ENCODE measurements around the gene KIAA1671. TPM values are rescaled to one million over a fixed set of nuclear protein-coding genes. Genes with fewer than 3 reads are reported as not detected.
"Not testable (repeated sequence)": the region's sequence is repeated elsewhere in the genome, so short reads cannot be mapped to it uniquely, and the experiment has no call there.

Gene KIAA1671
- total RNA-seq: 1 to 10 TPM; 7.3 to 7.4 TPM

- H3K4me3 Mint-ChIP-seq: peak within 1 kb of the TSS; percentile 76
- H3K27me3 Mint-ChIP-seq (ENCODE audit: low read depth): peaks cover 49% of the 10 kb centered on the region
- no peaks in the 10 kb centered on the region for H3K36me3 Mint-ChIP-seq (ENCODE audit: low read depth)
- intact Hi-C loops (cut with micrococcal nuclease): loop anchor here (1.0 to 5.0 kb wide), 3 partner anchors 96 to 220 kb away; no protein-coding TSS in a partner anchor
- peak; percentile 87 for DNase-seq
- CTCF ChIA-PET: interaction anchor here (0.6 to 4.1 kb wide), 3 partner anchors 43 to 97 kb away, joined by 5 to 44 read pairs (median 10); no protein-coding TSS in a partner anchor
- H3K27ac Mint-ChIP-seq: no peak within 1 kb of the TSS
- H3K9me3 Mint-ChIP-seq: no peaks in the 10 kb centered on the region
- H3K4me1 Mint-ChIP-seq (ENCODE audit: low read depth): peaks cover 5% of the 10 kb centered on the region
These were observed at the start of gene KIAA1671 for GRCh38 chr22:24951942-24952836. Gene KIAA1671, plus strand, starts transcription at chr22:24952716. Its CDS starts 75,284 bp downstream, at chr22:25028000.

GRCh38 chr22:24905909-24906308 lies 46.6 kb upstream of the KIAA1671 start:
- CTCF ChIA-PET: no interaction called here
- Mint-ChIP-seq H3K27me3 (ENCODE audit: low read depth) (no peaks in the 10 kb centered on the region), H3K4me1 (ENCODE audit: low read depth) (no peaks in the 10 kb centered on the region), H3K4me3 (no peak overlapping the region), H3K36me3 (ENCODE audit: low read depth) (peaks cover 9% of the 10 kb centered on the region), H3K27ac (no peak overlapping the region), H3K9me3 (peaks cover 13% of the 10 kb centered on the region)
- no peak for DNase-seq
- intact Hi-C loops (cut with micrococcal nuclease): no loop called here

- H3K4me1 Mint-ChIP-seq (ENCODE audit: low read depth); H3K36me3 Mint-ChIP-seq (ENCODE audit: low read depth); DNase-seq; intact Hi-C loops (cut with micrococcal nuclease); H3K4me3 Mint-ChIP-seq; H3K27me3 Mint-ChIP-seq (ENCODE audit: low read depth); H3K27ac Mint-ChIP-seq: not testable (repeated sequence)
- CTCF ChIA-PET: interaction anchor here (0.7 kb wide), 1 partner anchor 15 kb away, joined by 3 read pairs; no protein-coding TSS in a partner anchor
- peaks cover 13% of the 10 kb centered on the region for H3K9me3 Mint-ChIP-seq
These were observed 45.4 kb upstream of the KIAA1671 start for GRCh38 chr22:24907101-24907500.

- Mint-ChIP-seq H3K4me1 (ENCODE audit: low read depth) (no peaks in the 10 kb centered on the region), H3K27ac (no peak overlapping the region), H3K27me3 (ENCODE audit: low read depth) (no peaks in the 10 kb centered on the region), H3K9me3 (no peaks in the 10 kb centered on the region), H3K4me3 (no peak overlapping the region), H3K36me3 (ENCODE audit: low read depth) (no peaks in the 10 kb centered on the region)
- CTCF ChIA-PET: no interaction called here
- intact Hi-C loops (cut with micrococcal nuclease): no loop called here
- DNase-seq: no peak
These were observed 32.5 kb upstream of the KIAA1671 start for GRCh38 chr22:24920029-24920428.

GRCh38 chr22:24925586-24926427 lies 26.7 kb upstream of the KIAA1671 start:
- Mint-ChIP-seq H3K27ac (no peak overlapping the region), H3K27me3 (ENCODE audit: low read depth) (peaks cover 2% of the 10 kb centered on the region), H3K36me3 (ENCODE audit: low read depth) (no peaks in the 10 kb centered on the region), H3K4me3 (no peak overlapping the region), H3K4me1 (ENCODE audit: low read depth) (no peaks in the 10 kb centered on the region), H3K9me3 (peaks cover 1% of the 10 kb centered on the region)
- intact Hi-C loops (cut with micrococcal nuclease): no loop called here
- CTCF ChIA-PET: no interaction called here
- no peak for DNase-seq

GRCh38 chr22:24926428-24926725 lies 26.1 kb upstream of the KIAA1671 start:
- no peaks in the 10 kb centered on the region for H3K36me3 Mint-ChIP-seq (ENCODE audit: low read depth)
- intact Hi-C loops (cut with micrococcal nuclease): no loop called here
- peaks cover 1% of the 10 kb centered on the region for H3K9me3 Mint-ChIP-seq
- H3K4me1 Mint-ChIP-seq (ENCODE audit: low read depth): no peaks in the 10 kb centered on the region
- H3K4me3 Mint-ChIP-seq: no peak overlapping the region
- H3K27ac Mint-ChIP-seq: no peak overlapping the region
- no peak for DNase-seq
- CTCF ChIA-PET: interaction anchor here (0.8 to 1.3 kb wide), 2 partner anchors 12 to 24 kb away, joined by 3 read pairs; no protein-coding TSS in a partner anchor
- H3K27me3 Mint-ChIP-seq (ENCODE audit: low read depth): peaks cover 2% of the 10 kb centered on the region

GRCh38 chr22:24926849-24927579 lies 25.5 kb upstream of the KIAA1671 start:
- Mint-ChIP-seq H3K4me3 (no peak overlapping the region), H3K27me3 (ENCODE audit: low read depth) (peaks cover 2% of the 10 kb centered on the region), H3K27ac (no peak overlapping the region), H3K36me3 (ENCODE audit: low read depth) (no peaks in the 10 kb centered on the region), H3K4me1 (ENCODE audit: low read depth) (no peaks in the 10 kb centered on the region), H3K9me3 (peaks cover 1% of the 10 kb centered on the region)
- intact Hi-C loops (cut with micrococcal nuclease): no loop called here
- CTCF ChIA-PET: interaction anchor here (0.6 to 1.3 kb wide), 3 partner anchors 11 to 112 kb away, joined by 3 read pairs; no protein-coding TSS in a partner anchor
- DNase-seq: no peak

- intact Hi-C loops (cut with micrococcal nuclease): no loop called here
- Mint-ChIP-seq H3K4me1 (ENCODE audit: low read depth) (no peaks in the 10 kb centered on the region), H3K27ac (no peak overlapping the region), H3K9me3 (peaks cover 1% of the 10 kb centered on the region), H3K4me3 (no peak overlapping the region), H3K27me3 (ENCODE audit: low read depth) (peaks cover 2% of the 10 kb centered on the region), H3K36me3 (ENCODE audit: low read depth) (no peaks in the 10 kb centered on the region)
- DNase-seq: no peak
- CTCF ChIA-PET: no interaction called here
These were observed 24.2 kb upstream of the KIAA1671 start for GRCh38 chr22:24928322-24928721.

- H3K4me1 Mint-ChIP-seq (ENCODE audit: low read depth): no peaks in the 10 kb centered on the region
- no peaks in the 10 kb centered on the region for H3K36me3 Mint-ChIP-seq (ENCODE audit: low read depth)
- H3K27me3 Mint-ChIP-seq (ENCODE audit: low read depth): peaks cover 2% of the 10 kb centered on the region
- H3K27ac Mint-ChIP-seq: no peak overlapping the region
- H3K4me3 Mint-ChIP-seq: no peak overlapping the region
- no peak for DNase-seq
- intact Hi-C loops (cut with micrococcal nuclease): no loop called here
- peaks cover 1% of the 10 kb centered on the region for H3K9me3 Mint-ChIP-seq
- CTCF ChIA-PET: interaction anchor here (0.6 to 1.1 kb wide), 2 partner anchors 79 to 119 kb away, joined by 4 read pairs; no protein-coding TSS in a partner anchor
These were observed 21.8 kb upstream of the KIAA1671 start for GRCh38 chr22:24930678-24931077.

GRCh38 chr22:24935771-24936483 lies 16.6 kb upstream of the KIAA1671 start:
- H3K36me3 Mint-ChIP-seq (ENCODE audit: low read depth): no peaks in the 10 kb centered on the region
- no peaks in the 10 kb centered on the region for H3K9me3 Mint-ChIP-seq
- H3K4me1 Mint-ChIP-seq (ENCODE audit: low read depth): no peaks in the 10 kb centered on the region
- H3K27me3 Mint-ChIP-seq (ENCODE audit: low read depth): no peaks in the 10 kb centered on the region
- intact Hi-C loops (cut with micrococcal nuclease): no loop called here
- H3K4me3 Mint-ChIP-seq: no peak overlapping the region
- CTCF ChIA-PET: interaction anchor here (4.6 kb wide), 1 partner anchor 114 kb away, joined by 52 read pairs; no protein-coding TSS in a partner anchor
- H3K27ac Mint-ChIP-seq: no peak overlapping the region
- DNase-seq: no peak

- CTCF ChIA-PET: interaction anchor here (0.6 to 4.6 kb wide), 4 partner anchors 91 to 167 kb away, joined by 3 to 52 read pairs (median 8); no protein-coding TSS in a partner anchor
- intact Hi-C loops (cut with micrococcal nuclease): no loop called here
- DNase-seq: peak; percentile 22
- H3K9me3 Mint-ChIP-seq: no peaks in the 10 kb centered on the region
- no peaks in the 10 kb centered on the region for H3K27me3 Mint-ChIP-seq (ENCODE audit: low read depth)
- H3K36me3 Mint-ChIP-seq (ENCODE audit: low read depth): no peaks in the 10 kb centered on the region
- no peak overlapping the region for H3K27ac Mint-ChIP-seq
- H3K4me1 Mint-ChIP-seq (ENCODE audit: low read depth): no peaks in the 10 kb centered on the region
- H3K4me3 Mint-ChIP-seq: no peak overlapping the region
These were observed 15.4 kb upstream of the KIAA1671 start for GRCh38 chr22:24937114-24937513.

Measured in activated naive CD4-positive, alpha-beta T cell treated with anti-CD3 and anti-CD28 coated beads for 36 hours (primary cell).